NCI-H345 treated with DMSO at 0.1 percent for 48 hours (cell line): ENCODE data around the gene BARX1.

Experiments used
- DNase-seq: peaks from one replicate; lab custom pipeline; 2025; ENCODE audit not compliant: unreplicated experiment; lab: John Stamatoyannopoulos, UW

The BARX1 gene

DNA sequence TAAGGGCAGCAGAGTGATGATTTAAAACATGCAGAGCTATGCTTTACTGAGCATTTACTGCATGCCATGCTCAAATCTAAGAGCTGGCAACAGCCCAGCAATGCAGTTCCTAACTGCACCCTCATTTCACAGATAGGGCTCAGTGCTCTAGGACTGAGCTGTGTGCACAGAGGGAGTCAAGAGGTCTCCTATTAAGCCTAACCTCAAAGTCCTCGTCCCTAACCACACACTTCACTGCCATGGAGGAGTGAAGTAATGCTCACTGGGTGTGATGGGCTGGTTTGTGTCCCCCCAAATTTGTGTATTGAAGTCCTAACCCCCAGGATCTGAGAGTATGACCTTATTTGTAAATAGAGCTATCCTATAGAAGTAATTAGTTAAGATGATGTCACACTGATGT, 25.9 kb downstream of the BARX1 start:
- DNase-seq: no peak

DNA sequence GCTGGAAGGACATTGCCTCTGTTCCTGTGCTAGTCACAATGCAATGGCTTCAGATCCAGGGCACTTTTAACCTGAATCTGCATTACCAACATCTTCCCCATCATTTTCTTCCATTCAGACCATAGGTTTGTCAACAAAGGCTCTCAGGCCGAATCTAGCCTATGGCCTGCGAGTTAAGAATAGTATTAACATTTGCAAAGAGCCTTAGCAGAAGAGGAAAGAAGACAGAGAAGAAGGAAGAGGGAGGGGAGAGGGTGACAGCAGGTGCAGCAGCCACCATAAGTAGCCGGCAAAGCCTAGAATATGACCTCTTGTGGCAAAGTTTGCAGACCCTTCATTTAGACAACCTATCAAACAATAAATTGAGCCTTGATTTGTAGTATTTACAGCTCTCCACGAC, 32.6 kb downstream of the BARX1 start:
- no peak for DNase-seq

DNA sequence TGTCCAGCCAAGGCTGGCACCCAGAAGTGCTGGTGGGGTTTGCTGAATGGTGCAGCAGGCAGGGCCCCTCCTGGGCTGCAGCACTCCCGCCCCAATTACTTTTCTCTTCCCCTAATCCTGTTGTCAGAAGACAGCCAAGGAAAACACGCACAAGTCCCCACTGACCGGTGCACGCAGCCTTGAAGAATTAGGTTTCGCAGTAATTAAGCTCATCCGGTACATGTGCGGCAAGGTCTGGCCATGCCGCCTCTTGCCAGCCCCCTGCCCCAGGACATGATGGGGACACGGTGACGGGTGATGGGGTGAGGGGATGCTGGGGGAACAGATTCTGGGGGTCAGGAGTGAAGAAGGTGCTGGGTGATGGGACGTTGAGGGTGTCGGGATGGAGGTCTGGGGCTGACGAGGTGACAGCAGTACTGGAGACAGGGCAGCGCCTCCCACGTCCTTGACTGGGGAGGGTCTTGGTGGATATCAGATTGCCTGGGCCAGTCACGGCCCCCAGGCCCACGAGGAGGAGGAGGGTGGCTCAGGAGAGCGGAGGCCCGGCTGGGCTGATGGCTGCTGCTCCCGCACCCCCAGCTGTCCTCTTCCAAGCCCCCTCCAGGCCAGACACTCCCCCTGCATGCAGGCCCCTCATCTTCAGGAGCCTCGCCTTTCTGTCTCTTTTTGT, 34.9 kb downstream of the BARX1 start:
- DNase-seq: no peak

DNA sequence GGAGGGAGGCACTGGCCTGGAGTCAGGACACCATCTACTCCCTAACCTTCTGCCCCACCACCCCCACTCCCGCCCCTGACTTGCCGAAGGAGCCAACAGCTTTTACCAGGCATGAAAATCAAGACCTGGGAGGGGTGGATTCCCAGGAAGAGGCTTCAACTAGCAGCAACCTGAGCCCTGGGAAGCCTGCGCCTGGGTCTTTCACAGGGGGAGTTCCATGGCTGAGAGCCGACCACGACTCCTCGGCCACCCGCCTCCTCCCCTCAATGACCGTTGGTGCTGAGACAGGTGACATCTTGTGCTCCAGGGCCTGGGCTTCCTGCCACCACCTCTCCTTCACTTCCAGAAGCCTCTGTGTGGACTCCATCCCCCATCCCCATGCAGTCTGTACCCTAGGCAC, 37.1 kb downstream of the BARX1 start:
- DNase-seq: no peak

DNA sequence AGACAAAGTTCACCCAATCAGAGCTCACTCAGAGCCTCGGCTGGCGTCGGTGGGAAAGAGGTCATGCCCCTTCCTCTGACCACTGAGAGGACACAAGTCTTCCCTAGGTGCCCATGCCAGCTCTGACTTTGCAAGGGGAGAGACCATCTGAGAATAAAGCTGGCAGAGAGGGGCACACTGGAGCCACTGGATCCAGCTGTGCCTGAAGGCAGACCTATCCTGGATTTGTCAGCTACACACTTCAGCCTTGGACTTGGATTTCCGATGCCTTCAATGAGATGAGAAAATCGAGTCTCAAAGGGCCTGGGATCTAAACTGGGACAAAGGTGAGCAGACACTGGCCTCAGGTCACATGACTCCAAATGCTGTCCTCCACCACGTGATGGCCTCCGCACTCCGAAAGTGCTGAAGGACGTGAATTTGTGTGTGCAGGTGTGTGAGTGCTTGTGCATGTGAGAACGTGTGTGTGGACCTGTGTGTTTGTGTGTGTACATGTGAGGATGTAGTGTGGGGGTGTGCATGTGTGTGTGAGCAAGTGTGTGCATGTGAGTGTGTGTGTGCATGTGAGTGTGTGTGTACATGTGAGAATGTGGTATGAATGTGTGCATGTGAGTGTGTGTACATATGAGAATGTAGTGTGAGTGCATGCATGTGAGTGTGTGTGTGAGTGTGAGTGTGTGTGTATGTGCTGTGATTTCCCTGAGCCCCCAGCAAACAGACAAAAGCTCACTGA, 37.9 kb downstream of the BARX1 start:
- DNase-seq: no peak

DNA sequence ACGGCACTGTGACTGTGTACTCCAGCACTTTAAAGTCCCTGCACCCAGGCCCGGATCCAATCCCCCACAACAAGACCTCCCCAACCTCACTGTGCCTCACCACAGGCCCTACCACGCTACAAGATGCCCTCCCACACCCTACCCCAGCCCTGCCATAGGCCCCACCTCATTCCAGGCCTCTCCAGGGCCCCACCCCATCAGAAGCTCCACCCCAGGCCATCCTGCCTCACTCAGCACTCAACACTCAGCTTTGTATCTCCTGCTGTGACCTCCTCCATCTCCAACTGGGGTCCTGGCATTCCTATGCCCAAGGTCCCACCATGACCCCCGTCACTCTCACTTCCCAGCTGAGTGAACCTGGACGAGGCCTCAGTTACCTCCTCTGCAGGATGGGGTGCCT, 38.8 kb downstream of the BARX1 start:
- DNase-seq: no peak

DNA sequence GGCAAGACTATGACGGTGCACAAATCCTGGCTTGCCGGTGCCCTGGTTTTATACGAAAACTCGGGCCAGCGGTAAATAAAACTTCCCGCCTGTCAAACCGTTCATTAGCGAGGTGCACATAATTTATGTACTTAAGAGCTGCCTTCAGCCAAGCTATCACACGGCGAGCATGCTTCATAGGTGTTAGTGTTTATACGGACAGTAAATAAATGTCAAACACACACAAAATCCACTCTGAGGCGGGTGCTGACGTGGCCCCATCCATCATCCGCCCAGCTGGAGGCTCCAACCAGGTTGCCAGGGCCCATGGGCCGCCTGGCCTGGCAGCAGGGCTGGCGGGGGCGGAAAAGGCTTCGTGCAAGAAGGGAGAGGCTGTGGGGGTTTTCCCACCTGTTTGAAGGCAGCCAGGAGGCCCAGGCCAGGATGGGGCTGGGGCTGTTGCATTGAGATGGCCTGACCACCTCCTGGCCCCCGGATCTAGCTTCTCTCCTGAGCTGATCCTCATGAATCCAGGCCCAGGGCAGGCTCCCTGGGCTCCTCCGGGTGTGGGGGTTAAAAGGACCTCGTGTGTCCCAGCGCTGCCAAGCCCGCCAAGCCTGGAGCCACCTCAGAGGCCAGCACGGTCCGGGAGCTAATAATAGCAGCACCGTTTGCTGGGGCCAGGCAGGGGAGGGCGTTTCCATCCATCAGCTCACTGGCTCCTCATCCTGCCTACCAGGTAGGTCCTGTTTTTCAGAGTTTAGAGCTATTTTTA, 43.2 kb downstream of the BARX1 start:
- DNase-seq: no peak

DNA sequence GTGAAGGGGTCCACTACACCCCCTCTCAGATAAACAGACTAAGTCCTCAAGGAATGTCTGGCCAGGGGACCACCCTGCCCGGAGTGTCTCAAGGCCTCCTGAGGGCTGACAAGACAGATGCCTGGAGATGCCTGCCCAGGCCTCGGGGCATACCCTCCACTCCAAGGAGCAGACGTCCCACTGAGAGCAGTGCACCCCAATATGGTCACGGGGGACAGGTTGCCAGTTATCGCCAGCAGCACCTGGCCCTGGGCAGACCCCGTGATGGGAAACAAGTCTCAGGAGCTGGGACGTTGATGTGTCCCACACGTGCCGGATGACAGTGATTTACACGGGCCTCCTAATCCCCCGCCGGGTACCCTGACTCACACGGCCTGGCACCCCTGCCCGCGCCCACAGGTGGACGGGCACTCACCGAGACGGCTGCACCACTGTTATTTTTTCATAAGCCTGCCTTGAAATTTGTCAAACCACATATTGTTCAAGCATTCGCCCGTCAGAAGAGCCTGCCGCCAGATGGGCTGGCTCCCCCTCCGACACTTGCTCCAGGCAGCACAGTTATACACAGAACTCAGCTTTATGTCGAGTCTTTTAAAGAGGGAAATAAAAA, 43.9 kb downstream of the BARX1 start:
- no peak for DNase-seq

DNA sequence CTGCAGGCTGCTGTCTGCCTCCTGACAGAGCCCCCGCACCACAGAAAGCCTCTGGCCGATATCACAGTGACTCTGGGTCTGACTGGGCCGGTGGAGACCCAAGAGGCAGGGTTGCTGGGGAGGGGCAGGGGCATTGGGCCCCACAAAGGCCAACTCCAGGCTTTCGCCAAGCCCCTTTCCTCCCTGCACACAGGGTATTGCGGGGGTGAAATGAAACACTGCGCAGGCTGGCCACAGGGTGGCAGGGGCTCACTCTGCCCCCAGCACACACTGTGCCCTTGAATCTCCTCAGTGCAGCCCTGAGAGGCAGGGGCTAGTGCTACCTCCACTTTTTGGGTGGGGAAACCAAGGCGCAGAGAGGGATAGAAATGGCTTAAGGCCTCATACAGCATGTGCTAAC, 44.6 kb downstream of the BARX1 start:
- no peak for DNase-seq

DNA sequence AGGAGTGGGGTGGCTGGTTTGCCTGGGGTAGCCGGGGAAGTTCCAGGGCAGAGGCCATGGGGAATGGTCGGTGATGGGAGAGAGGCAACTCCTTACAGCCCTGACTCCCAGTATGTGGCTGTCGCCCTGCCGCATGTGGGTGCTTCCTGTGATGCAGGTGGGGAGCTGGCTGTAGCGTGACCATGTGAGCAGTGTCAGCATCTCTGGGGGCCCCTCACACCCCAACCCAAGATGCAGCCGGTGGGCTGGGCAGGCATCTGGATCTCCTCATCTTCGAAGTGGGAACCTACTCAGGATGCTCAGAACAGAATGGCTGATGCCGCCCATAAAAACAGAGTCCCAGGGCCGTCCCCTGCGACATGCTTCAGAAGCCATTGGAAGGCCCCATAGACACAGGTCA, 45.0 kb downstream of the BARX1 start:
- no peak for DNase-seq

DNA sequence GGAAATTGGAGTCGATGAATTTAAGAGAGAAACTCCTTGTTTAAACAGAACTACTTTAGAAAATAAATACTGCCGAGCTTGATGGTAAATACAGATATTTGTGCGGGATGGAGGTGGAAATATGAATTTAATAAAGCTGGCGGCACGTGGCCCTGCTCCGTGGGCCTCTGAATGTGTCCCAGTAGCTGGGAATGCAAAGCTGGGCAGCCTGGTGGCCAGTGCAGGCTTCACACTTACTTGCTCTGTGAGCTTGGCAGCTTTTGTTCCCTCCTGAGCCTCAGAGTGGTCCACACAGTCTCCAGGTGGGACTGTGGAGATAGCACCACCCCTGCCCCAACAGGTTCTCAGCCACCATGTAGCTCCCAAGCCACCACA, 45.9 kb downstream of the BARX1 start:
- DNase-seq: no peak

DNA sequence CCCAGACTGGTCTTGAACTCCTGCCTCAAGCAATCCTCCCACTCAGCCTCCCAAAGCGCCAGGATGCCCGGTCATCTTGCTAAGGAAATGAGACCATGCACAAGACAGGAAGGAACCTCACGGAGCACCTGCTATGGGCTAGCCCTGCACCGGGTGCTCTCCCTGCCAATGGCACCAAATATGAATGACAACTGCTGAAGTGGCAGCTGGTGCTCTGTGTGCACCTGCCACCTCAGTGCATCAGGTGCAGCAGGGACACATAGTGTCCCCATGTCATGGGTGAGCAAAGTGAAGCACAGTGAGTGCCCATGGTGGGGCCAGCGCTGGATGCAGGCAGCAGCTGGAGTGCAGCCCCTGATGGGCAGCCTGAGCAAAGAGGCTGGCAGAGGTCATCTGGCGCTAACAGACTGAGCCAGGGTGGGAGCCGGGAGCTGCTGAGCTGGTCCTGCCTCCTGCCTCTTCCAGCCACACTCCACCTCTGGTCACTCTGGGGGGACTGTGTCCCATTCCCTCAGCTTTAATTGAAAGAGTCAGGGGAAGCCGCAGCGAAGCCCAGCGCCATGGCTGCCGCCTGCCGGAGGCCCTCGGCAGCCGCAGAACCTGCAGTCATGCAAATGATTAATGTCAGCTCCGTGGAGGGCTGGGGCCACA, 46.4 kb downstream of the BARX1 start:
- peak; percentile 28 for DNase-seq

DNA sequence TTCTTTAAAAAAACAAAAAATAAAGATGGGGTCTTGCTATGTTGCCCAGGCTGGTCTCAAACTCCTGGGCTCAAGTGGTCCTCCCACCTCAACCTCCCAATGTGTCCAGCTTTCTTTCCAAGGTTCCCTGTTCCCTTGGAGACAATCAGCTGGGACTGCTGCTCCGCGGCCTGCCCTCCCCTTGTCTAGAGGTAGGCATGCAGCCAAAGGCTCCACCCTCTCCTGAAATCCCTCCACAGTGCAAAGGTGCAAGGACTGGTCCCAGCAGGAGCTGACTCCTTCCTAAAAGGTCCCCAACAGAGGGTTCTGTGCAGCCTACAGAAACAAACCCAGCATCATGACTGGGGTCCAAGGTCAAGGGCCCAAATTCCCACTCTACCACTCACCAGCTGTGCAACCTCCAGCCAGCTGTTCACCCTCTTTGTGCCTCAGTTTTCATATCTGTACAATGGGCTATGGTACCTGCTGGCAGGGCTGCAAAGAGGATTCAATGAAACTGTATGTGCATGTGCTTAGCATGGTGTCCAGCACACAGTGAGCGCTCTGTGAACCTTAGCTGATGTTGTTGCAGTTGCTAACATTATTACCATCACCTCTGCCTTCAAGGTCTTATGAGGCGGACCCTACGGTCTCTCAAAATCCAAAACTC, 47.5 kb downstream of the BARX1 start:
- no peak for DNase-seq

DNA sequence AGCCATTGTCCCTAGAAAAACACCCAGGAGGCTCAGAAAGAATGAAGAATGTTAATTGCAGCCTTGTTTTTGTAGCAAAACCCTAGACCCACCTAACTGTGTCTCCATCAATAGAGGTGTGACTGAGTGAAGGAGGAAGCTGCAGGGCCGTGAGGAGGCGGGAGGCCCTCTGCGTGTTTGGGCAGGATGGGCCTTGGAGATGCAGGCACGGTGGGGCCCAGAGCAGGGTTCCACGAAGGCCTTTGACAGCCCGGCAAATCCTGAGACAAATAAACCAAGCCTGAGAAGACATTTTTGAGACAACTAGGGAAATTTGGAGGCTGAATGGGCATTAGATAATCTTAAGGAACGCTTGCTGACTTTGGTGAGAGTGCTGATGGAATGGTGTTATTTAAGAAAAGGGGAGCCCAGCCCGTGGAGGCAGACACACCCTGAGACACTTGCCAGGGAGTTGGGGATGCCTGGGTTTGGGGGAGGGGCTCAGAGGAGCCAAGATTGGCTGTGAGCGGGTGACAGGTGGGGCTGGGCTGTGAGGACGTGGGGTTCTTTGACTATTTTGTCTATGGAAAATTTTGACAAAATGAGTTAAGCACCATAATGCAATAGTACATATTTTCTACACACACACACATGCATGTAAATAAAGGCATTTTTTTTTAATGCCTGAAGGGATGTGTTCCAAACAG, 48.8 kb downstream of the BARX1 start:
- DNase-seq: no peak

DNA sequence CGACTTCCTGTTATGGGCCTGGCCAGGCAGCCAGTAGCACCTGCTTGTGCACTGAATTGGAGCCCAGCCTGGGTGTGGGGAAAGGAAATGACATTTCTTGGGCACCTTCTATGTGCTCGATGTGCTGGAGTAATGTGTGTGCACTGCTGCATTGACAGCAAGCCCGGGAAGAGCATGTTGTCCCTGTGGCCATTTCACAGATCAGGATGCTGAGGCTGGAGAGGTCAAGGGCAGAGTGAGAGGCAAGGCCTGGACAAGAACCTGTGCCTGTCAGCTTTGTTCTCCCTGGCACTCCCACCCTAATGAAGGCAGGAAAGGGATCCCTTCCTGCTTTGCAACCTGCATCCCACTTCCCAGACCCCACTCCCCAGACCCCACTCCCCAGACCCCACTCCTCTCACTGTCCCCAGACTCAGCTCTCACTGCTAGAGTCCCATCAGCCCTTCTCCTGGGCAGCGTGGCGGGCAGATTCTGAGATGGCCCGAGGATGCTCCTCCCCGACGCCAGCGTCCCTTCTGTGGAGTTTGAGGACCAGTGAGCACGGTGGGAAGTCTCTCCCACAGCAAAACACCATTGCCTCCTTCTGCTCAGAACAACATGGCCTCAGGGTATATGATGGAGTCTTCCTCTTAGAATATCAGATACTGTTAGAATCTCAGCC, 49.6 kb downstream of the BARX1 start:
- DNase-seq: no peak

DNA sequence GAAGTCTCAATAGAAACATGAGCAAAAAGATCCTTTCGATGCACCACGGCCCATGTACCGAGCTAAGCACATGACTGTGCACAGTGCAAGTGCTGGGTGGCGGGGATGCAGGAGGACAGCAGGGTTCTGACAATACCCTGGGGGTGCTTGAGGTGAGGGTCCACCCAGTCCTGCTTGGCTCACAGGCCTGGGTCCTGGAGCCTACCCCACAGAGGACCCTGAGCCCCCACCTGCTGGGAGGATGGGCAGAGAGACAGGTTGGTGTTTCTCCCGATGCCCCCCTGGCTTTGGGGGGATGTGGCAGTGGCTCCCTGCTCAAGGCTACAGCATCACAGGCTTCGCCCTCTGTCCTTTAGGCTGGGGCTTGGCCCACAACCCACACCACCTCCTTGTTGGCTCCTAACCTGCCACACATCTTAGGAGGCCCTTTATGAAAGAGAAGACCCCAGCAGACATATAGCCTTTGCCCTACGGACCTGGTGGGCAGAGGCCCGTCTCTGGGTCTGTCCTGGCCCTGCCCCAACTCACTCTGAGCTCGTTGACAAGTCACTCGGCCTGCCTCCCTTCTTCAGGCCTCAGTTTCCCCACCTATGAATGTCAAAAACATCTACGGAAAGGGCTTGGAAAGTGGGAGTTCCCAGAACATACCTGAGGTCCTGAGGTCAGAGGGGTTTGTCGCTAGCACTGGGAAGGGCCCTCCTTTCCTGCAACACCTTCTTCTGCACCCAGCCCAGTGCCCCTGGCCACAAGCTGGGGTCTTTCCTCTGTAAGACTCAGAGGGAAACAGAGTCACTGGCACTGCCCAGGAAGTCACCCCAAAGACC, 50.3 kb downstream of the BARX1 start:
- no peak for DNase-seq

DNA sequence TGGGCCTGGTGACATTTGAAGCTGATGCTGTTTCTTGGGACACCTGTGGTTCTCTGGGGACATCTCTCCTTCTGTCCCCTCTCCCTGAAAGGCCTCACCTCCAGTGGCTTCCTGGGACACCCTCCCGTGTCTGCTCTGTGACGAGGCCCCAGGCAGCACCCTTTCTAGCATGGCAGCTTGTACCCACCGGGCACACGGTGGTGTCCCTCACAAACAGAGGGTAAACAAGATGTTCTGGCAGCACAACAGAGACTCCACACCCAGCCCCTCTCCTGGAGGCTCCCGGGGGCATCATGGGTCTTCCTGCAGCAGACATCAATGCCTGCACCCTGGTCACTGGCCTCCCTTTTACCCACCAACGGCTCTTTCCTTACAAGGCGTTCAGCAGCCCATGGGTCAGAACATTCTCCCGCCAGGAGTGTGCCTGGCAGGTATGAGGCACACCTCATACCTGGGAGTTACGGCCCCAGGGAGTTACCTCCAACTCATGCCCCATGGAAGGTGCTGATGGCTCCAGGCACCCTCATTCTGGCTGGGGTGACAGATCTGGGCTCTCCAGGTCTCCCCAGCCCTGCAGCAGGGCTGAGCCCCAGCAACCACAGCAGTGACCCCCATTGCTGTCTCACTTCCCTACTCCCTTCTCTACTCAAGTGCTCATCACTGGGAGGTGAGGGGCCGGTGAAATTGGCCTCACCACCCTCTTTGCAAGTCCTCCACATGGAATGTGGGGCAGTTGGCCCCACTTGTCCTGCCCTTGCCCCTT, 51.1 kb downstream of the BARX1 start:
- no peak for DNase-seq
